Measurements from ENCODE around the gene HACL1. TPM values are rescaled to one million over a fixed set of nuclear protein-coding genes. Genes with fewer than 3 reads are reported as not detected.

HACL1 gene
- total RNA-seq, 1 donor from 2014 or later, result 25.4 TPM

DNA sequence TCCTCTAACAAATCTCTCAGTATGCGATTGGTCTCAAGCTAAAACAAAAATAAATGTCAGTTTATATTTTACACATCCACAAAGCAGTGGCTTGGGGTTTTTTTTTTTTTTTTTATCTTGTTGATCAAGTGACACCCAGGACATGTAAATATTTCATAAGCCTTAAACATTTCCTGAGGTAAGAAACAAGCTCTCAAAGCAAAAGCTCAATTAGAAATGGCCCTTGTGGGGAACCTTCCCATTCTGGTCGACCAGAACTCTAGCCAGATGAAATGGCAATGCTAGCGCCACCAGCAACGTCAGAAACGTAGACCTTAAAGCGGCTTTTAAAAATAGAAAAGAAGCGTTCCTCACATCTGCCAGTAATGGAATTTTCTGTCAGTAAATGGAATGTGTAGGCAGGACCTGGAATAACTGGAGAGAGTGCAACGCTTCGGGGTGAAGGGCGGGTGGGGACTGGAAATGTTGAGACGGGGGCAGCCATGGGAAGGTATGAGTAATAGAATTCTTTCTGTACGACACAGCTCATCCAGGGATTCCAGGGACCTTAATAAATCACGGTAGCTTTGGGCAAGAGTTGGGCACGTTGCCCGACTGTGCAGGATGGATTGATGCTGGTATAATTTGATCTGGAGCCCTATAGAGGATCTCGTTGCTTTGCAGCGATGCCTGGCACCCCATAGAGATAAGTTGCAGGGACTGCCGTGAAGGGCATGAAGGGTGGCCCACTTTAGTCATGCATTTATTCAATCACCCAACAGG, 44.6 kb upstream of the HACL1 start:
- H3K4me1 Mint-ChIP-seq, result peaks cover 31% of the 10 kb centered on the region
- H3K9me3 Mint-ChIP-seq, result no peaks in the 10 kb centered on the region
- peak; percentile 44 to 82 for DNase-seq (ENCODE audit: low spot score in 2 of 2, unreplicated experiment in 2 of 2)
- TF ChIP-seq, protein P1, sequence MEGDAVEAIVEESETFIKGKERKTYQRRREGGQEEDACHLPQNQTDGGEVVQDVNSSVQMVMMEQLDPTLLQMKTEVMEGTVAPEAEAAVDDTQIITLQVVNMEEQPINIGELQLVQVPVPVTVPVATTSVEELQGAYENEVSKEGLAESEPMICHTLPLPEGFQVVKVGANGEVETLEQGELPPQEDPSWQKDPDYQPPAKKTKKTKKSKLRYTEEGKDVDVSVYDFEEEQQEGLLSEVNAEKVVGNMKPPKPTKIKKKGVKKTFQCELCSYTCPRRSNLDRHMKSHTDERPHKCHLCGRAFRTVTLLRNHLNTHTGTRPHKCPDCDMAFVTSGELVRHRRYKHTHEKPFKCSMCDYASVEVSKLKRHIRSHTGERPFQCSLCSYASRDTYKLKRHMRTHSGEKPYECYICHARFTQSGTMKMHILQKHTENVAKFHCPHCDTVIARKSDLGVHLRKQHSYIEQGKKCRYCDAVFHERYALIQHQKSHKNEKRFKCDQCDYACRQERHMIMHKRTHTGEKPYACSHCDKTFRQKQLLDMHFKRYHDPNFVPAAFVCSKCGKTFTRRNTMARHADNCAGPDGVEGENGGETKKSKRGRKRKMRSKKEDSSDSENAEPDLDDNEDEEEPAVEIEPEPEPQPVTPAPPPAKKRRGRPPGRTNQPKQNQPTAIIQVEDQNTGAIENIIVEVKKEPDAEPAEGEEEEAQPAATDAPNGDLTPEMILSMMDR (IDR thresholded peaks at IDR 0.05; ENCODE audit: unreplicated experiment), result no peak
- H3K27ac Mint-ChIP-seq, result peak overlapping the region; percentile 90
- no peak overlapping the region for H3K4me3 Mint-ChIP-seq
- H3K27me3 Mint-ChIP-seq (ENCODE audit: low read depth), result no peaks in the 10 kb centered on the region
- peaks cover 2% of the 10 kb centered on the region for H3K36me3 Mint-ChIP-seq

DNA sequence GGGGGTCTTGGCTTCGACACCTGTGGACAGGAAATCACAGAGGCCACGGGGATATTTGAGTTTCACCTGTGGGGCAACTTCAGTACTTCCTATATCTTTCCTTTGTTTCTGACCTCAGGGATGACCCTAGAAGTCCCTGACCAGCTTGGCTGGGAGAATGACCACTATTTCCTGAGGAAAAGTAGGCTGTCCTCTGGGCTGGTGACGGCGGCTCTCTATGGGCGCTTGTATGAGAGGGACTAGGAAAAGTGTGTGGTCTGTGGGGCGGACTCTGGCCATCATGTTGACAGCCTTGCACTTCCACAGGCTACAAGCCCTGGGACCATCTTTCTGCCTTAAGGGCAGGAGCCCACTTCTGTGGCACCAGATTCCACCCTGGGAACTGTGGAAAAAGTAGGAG, 43.9 kb upstream of the HACL1 start:
- peak overlapping the region; percentile 90 for H3K27ac Mint-ChIP-seq
- H3K9me3 Mint-ChIP-seq, result no peaks in the 10 kb centered on the region
- DNase-seq (ENCODE audit: low spot score in 2 of 2, unreplicated experiment in 2 of 2), result no peak
- peaks cover 31% of the 10 kb centered on the region for H3K4me1 Mint-ChIP-seq
- TF ChIP-seq, protein P1 (IDR thresholded peaks at IDR 0.05; ENCODE audit: unreplicated experiment), result no peak
- H3K4me3 Mint-ChIP-seq, result no peak overlapping the region
- peaks cover 2% of the 10 kb centered on the region for H3K36me3 Mint-ChIP-seq
- no peaks in the 10 kb centered on the region for H3K27me3 Mint-ChIP-seq (ENCODE audit: low read depth)

DNA sequence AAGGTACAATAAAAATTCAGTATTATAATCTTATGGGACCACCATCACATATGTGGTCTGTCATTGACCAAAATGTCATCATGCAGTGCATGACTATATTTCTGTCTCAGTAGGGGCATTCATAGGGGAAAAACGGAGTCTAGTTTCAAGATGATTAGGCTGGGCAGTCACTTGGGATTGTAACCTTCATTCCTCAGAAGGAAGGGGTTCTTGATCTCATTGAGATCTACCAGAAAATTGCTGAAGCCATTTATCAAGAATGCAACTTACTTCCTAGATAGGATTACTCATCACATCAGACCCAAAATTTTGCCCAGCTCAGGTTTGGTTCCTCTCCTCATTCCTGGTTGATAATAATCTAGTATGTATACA, 37.5 kb upstream of the HACL1 start:
- peaks cover 32% of the 10 kb centered on the region for H3K4me1 Mint-ChIP-seq
- no peak overlapping the region for H3K4me3 Mint-ChIP-seq
- no peak for DNase-seq (ENCODE audit: low spot score in 2 of 2, unreplicated experiment in 2 of 2)
- H3K36me3 Mint-ChIP-seq, result peaks cover 2% of the 10 kb centered on the region
- no peak overlapping the region for H3K27ac Mint-ChIP-seq
- no peaks in the 10 kb centered on the region for H3K9me3 Mint-ChIP-seq
- TF ChIP-seq, protein P1 (IDR thresholded peaks at IDR 0.05; ENCODE audit: unreplicated experiment), result no peak
- H3K27me3 Mint-ChIP-seq (ENCODE audit: low read depth), result no peaks in the 10 kb centered on the region

DNA sequence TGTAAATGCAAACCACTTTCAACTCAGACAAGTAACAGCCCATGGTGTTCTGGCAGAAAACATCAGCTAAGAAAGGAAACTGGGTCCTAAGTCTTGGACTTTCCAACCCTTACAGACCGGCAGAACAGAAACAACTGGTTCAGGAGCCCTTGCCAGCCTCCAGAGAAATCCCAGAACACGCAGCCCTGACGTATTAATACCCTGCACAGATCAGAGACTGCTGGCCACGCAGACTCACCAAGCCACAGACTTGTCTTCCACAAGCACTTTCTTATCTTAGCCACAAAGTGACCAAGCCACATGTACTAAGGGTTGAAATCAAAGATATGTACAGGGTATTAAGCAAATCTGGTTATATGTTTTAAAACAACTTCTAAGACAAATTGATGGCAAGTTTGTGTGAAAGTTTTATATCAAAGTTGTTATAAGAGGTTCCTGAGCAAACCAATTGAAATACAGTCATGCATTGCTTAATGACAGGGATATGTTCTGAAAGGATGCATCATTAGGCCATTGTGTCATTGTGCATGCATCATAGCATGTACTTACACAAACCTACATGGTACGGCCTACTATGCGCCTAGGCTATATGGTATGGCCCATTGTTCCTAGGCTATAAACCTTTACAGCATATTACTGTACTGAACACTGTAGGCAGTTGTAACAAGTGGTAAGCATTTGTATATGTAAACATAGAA, 37.0 kb upstream of the HACL1 start:
- Mint-ChIP-seq H3K4me3 (no peak overlapping the region), H3K4me1 (peaks cover 38% of the 10 kb centered on the region), H3K36me3 (peaks cover 2% of the 10 kb centered on the region), H3K9me3 (no peaks in the 10 kb centered on the region), H3K27me3 (ENCODE audit: low read depth) (no peaks in the 10 kb centered on the region), H3K27ac (peak overlapping the region; percentile 7)
- TF ChIP-seq, protein P1 (IDR thresholded peaks at IDR 0.05; ENCODE audit: unreplicated experiment), result no peak
- DNase-seq (ENCODE audit: low spot score in 2 of 2, unreplicated experiment in 2 of 2), result no peak

DNA sequence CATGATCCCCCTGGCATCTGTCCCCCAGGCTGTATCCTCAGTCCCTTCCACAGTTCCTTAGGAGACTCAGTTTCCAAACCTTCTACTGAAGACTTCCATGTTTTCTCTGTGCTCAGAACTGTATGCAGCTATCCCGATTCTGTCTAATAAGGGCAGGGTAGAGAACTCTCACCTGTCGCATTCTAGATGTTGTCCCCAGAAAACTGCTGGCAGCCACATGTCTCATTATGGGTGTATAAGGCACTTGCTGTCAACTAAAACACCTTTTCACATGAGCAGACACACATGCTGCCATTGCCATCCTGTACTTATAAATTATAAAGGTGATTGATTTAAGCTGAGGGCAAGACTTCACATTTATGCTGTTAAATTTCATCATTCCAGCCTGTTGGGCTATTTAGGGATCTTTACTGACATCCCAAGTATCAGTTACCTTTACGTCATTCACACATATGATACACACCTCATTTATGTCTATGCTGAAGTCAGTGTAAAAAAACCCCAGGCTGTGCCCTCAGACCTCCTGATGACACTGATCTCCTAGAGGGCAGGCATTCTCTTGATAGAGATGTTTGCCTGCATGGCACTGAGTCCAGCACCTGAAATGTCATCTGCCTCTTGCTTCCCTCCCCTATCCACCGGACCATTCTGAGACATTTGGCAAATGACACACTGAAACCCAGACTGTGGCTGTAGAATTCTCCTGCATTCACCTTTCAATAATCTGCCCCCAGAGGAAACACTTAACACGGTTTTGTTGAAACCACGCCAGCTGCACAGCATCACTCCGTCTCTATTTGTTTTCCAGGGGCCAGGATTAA, 36.0 kb upstream of the HACL1 start:
- H3K9me3 Mint-ChIP-seq, result no peaks in the 10 kb centered on the region
- H3K27ac Mint-ChIP-seq, result peak overlapping the region; percentile 15
- peaks cover 46% of the 10 kb centered on the region for H3K4me1 Mint-ChIP-seq
- DNase-seq (ENCODE audit: low spot score in 2 of 2, unreplicated experiment in 2 of 2), result no peak
- TF ChIP-seq, protein P1 (IDR thresholded peaks at IDR 0.05; ENCODE audit: unreplicated experiment), result no peak
- H3K4me3 Mint-ChIP-seq, result no peak overlapping the region
- H3K27me3 Mint-ChIP-seq (ENCODE audit: low read depth), result no peaks in the 10 kb centered on the region
- no peaks in the 10 kb centered on the region for H3K36me3 Mint-ChIP-seq
